NT2/D1 (cell line): ENCODE results near the gene SUSD3.

Experiments used
- DNase-seq: peaks from one replicate; pipeline ENCODE4 v3.0.0-alpha.2; 2011; ENCODE audit warnings: low read depth, low spot score
- H3K27me3 ChIP-seq: 2 replicates; pipeline ENCODE4 v1.6.0; 2011; ENCODE audit warnings: mild to moderate bottlenecking; ENCODE audit not compliant: insufficient read length, insufficient read depth
- H3K36me3 ChIP-seq: 2 replicates; pipeline ENCODE4 v1.6.1; 2011; ENCODE audit warnings: mild to moderate bottlenecking, low read length, mixed read lengths; ENCODE audit not compliant: insufficient read depth, insufficient read length
- H3K4me1 ChIP-seq: 2 replicates; pipeline ENCODE4 v1.5.1; 2011; ENCODE audit not compliant: insufficient read depth, insufficient read length
- H3K4me3 ChIP-seq: 2 replicates; pipeline ENCODE4 v1.5.1; 2011; ENCODE audit warnings: low read depth; ENCODE audit not compliant: insufficient read length
- H3K9ac ChIP-seq: 2 replicates; pipeline ENCODE4 v1.6.0; 2011; ENCODE audit warnings: low read depth; ENCODE audit not compliant: insufficient read length
- H3K9me3 ChIP-seq: 2 replicates; pipeline ENCODE4 v1.5.1; 2011; ENCODE audit warnings: mild to moderate bottlenecking, low read length; ENCODE audit not compliant: insufficient read depth
- SUZ12 ChIP-seq: IDR thresholded peaks from 2 replicates; pipeline ENCODE4 v1.6.1; 2011; ENCODE audit not compliant: insufficient read length, insufficient read depth; ENCODE audit errors: extremely low read depth
- YY1 ChIP-seq: IDR thresholded peaks from 2 replicates; pipeline ENCODE4 v1.6.1; 2011; ENCODE audit not compliant: insufficient read length, insufficient read depth
- ZNF274 ChIP-seq: IDR thresholded peaks from 2 replicates; pipeline ENCODE4 v1.6.1; 2011; ENCODE audit warnings: mild to moderate bottlenecking, low read depth, low read length

Gene SUSD3

GRCh38 chr9:93036887-93037475 is 21.5 kb upstream of the SUSD3 start:
- H3K4me3 ChIP-seq = no peak overlapping the region
- DNase-seq = no peak

GRCh38 chr9:93037476-93037971 is 21.0 kb upstream of the SUSD3 start:
- no peaks in the 10 kb centered on the region for H3K9me3 ChIP-seq
- DNase-seq = no peak
- no peak for TF ChIP-seq ZNF274
- no peak for TF ChIP-seq SUZ12
- no peaks in the 10 kb centered on the region for H3K36me3 ChIP-seq
- peak overlapping the region; percentile 62 for H3K9ac ChIP-seq
- H3K27me3 ChIP-seq = no peaks in the 10 kb centered on the region
- H3K4me1 ChIP-seq = peaks cover 21% of the 10 kb centered on the region
- H3K4me3 ChIP-seq = no peak overlapping the region

More at GRCh38 chr9:93036887-93037475, 21.5 kb upstream of the SUSD3 start:
- Histone ChIP-seq H3K27me3 (no peaks in the 10 kb centered on the region), H3K36me3 (no peaks in the 10 kb centered on the region), H3K9me3 (no peaks in the 10 kb centered on the region), H3K4me1 (peaks cover 21% of the 10 kb centered on the region), H3K9ac (peak overlapping the region; percentile 62)
- TF ChIP-seq ZNF274 = no peak
- TF ChIP-seq YY1 = no peak
- no peak for TF ChIP-seq SUZ12

- no peak for TF ChIP-seq YY1
- TF ChIP-seq ZNF274 = no peak
- TF ChIP-seq SUZ12 = no peak
- peaks cover 21% of the 10 kb centered on the region for H3K4me1 ChIP-seq
- DNase-seq = no peak
Observed at GRCh38 chr9:93038918-93039317, 19.6 kb upstream of the SUSD3 start.

GRCh38 chr9:93039456-93039855 is 19.0 kb upstream of the SUSD3 start:
- DNase-seq = no peak
- no peaks in the 10 kb centered on the region for H3K9me3 ChIP-seq
- no peaks in the 10 kb centered on the region for H3K27me3 ChIP-seq
- no peak for TF ChIP-seq SUZ12
- TF ChIP-seq YY1 = no peak
- no peak for TF ChIP-seq ZNF274
- no peak overlapping the region for H3K4me3 ChIP-seq
- peaks cover 20% of the 10 kb centered on the region for H3K4me1 ChIP-seq
- H3K36me3 ChIP-seq = no peaks in the 10 kb centered on the region
- H3K9ac ChIP-seq = no peak overlapping the region

More at GRCh38 chr9:93038918-93039317, 19.6 kb upstream of the SUSD3 start:
- no peaks in the 10 kb centered on the region for H3K9me3 ChIP-seq
- no peak overlapping the region for H3K9ac ChIP-seq
- no peak overlapping the region for H3K4me3 ChIP-seq
- H3K36me3 ChIP-seq = no peaks in the 10 kb centered on the region
- H3K27me3 ChIP-seq = no peaks in the 10 kb centered on the region

GRCh38 chr9:93039976-93040375 is 18.5 kb upstream of the SUSD3 start:
- H3K4me1 ChIP-seq = peaks cover 18% of the 10 kb centered on the region
- H3K9ac ChIP-seq = no peak overlapping the region
- H3K27me3 ChIP-seq = no peaks in the 10 kb centered on the region
- TF ChIP-seq ZNF274 = no peak
- TF ChIP-seq SUZ12 = no peak
- TF ChIP-seq YY1 = no peak
- H3K9me3 ChIP-seq = no peaks in the 10 kb centered on the region
- DNase-seq = no peak
- H3K36me3 ChIP-seq = no peaks in the 10 kb centered on the region
- H3K4me3 ChIP-seq = no peak overlapping the region

GRCh38 chr9:93040409-93040808 is 18.1 kb upstream of the SUSD3 start:
- Histone ChIP-seq H3K4me3 (no peak overlapping the region), H3K4me1 (peaks cover 14% of the 10 kb centered on the region), H3K36me3 (no peaks in the 10 kb centered on the region), H3K9ac (no peak overlapping the region), H3K27me3 (no peaks in the 10 kb centered on the region), H3K9me3 (no peaks in the 10 kb centered on the region)
- no peak for DNase-seq
- no peak for TF ChIP-seq ZNF274
- no peak for TF ChIP-seq SUZ12
- TF ChIP-seq YY1 = no peak

- TF ChIP-seq YY1 (no peak), ZNF274 (no peak), SUZ12 (no peak)
- Histone ChIP-seq H3K4me1 (peaks cover 14% of the 10 kb centered on the region), H3K36me3 (no peaks in the 10 kb centered on the region), H3K4me3 (no peak overlapping the region), H3K9me3 (no peaks in the 10 kb centered on the region), H3K27me3 (no peaks in the 10 kb centered on the region), H3K9ac (no peak overlapping the region)
- no peak for DNase-seq
Observed at GRCh38 chr9:93041108-93041802, 17.2 kb upstream of the SUSD3 start.
